Colonic mucosa (tissue), 4 donors: Measurements from ENCODE around the gene PRR5L. TPM values are rescaled to one million over a fixed set of nuclear protein-coding genes. Genes with fewer than 3 reads are reported as not detected.

ENCODE experiments used
- DNase-seq: peaks from one replicate; pipeline ENCODE4 v3.0.0-alpha.2; 2020
- H3K27ac ChIP-seq: fragments of 200-600 bp; one replicate; pipeline ENCODE4 v1.8.0; 2021
- H3K27me3 ChIP-seq: fragments of 200-600 bp; one replicate; pipeline ENCODE4 v1.8.0; 2021
- H3K36me3 ChIP-seq: fragments of 200-600 bp; one replicate; pipeline ENCODE4 v1.8.0; 2021
- H3K4me1 ChIP-seq: fragments of 200-600 bp; one replicate; pipeline ENCODE4 v1.8.0; 2021; ENCODE audit warnings: mild to moderate bottlenecking
- H3K4me3 ChIP-seq: fragments of 200-600 bp; one replicate; pipeline ENCODE4 v1.8.0; 2021
- H3K9ac ChIP-seq, 2 donors: one replicate each; pipeline ENCODE4 v1.7.0; 2013; ENCODE audit warnings: control low read depth in 2 of 2, low read depth in 2 of 2, low read length in 2 of 2
- H3K9me3 ChIP-seq: fragments of 200-600 bp; one replicate; pipeline ENCODE4 v1.8.0; 2021
- intact Hi-C: fragments of 100-400 bp; cut with DNase I; formaldehyde crosslinking; loops from one replicate; pipeline ENCODE4 v1.14.1; 2022
- total RNA-seq, 2 donors: library from RNA; stranded (reverse); fragmentation: NEBNext Ultra II Directional in 1 of 2; extraction: Animal tissue kit (Norgen Biotek cat#: 25700) in 1 of 2; gene quantifications; one replicate each; pipeline ENCODE4 v1.2.1, GENCODE V29; 2021
- TF ChIP-seq, protein P1 (sequence below): fragments of 200-600 bp; IDR thresholded peaks from one replicate; pipeline ENCODE4 v1.8.0; 2022; ENCODE audit warnings: antibody characterized with exemption, mild to moderate bottlenecking
- donor health status: healthy.
- donor health status: DM: no; HTN: no; CAD: no.
- donor health status: DM: no; HTN: no; CAD: no.

PRR5L gene
- total RNA-seq, 2 donors from 2014 or later: 80.9 to 169 TPM

DNA sequence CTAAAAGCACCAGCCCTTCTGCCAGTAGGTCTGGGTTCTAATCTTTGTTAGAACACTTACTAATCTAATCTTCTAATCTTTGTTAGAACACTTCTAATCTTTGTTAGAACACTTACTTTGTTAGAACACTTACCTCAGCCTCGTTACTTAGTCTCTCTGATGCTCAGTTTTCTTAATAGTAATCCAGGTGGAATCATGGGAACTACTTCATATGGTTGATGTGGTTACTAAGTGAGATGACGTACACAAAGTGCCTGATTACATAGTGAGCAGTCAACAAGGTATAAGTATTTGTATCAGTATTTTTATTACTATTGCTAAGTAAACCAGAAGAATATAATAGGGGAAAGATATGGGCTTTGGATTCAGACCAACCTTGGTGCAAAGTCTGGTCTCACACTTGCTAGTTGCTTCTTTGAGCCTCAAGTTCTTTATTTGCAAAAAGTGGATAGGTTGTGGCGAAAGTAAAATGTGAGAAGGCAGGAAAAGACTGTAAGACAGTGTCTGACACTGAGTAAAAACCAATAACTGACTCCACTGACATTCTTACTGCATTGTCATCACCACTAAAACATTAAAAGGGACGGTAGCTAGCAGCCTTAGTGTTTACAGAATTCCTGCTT lies 130.2 kb downstream of the PRR5L start:
- Histone ChIP-seq H3K4me1 (no peaks in the 10 kb centered on the region), H3K9me3 (no peaks in the 10 kb centered on the region), H3K4me3 (no peak overlapping the region), H3K27me3 (no peaks in the 10 kb centered on the region), H3K36me3 (no peaks in the 10 kb centered on the region), H3K27ac (no peak overlapping the region), H3K9ac (no peak overlapping the region)
- TF ChIP-seq, protein P1, sequence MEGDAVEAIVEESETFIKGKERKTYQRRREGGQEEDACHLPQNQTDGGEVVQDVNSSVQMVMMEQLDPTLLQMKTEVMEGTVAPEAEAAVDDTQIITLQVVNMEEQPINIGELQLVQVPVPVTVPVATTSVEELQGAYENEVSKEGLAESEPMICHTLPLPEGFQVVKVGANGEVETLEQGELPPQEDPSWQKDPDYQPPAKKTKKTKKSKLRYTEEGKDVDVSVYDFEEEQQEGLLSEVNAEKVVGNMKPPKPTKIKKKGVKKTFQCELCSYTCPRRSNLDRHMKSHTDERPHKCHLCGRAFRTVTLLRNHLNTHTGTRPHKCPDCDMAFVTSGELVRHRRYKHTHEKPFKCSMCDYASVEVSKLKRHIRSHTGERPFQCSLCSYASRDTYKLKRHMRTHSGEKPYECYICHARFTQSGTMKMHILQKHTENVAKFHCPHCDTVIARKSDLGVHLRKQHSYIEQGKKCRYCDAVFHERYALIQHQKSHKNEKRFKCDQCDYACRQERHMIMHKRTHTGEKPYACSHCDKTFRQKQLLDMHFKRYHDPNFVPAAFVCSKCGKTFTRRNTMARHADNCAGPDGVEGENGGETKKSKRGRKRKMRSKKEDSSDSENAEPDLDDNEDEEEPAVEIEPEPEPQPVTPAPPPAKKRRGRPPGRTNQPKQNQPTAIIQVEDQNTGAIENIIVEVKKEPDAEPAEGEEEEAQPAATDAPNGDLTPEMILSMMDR: no peak
- no peak for DNase-seq
- intact Hi-C loops: no loop called here

GRCh38 chr11:36427079-36427478 lies 131.0 kb downstream of the PRR5L start:
- no peaks in the 10 kb centered on the region for H3K27me3 ChIP-seq
- TF ChIP-seq, protein P1: no peak
- no peak for DNase-seq
- no peak overlapping the region for H3K27ac ChIP-seq
- no peak overlapping the region for H3K4me3 ChIP-seq
- H3K9ac ChIP-seq: no peak overlapping the region
- no peaks in the 10 kb centered on the region for H3K36me3 ChIP-seq
- no peaks in the 10 kb centered on the region for H3K4me1 ChIP-seq
- H3K9me3 ChIP-seq: no peaks in the 10 kb centered on the region
- intact Hi-C loops: no loop called here

GRCh38 chr11:36427876-36428275 lies 131.8 kb downstream of the PRR5L start:
- Histone ChIP-seq H3K4me3 (no peak overlapping the region), H3K36me3 (no peaks in the 10 kb centered on the region), H3K9me3 (no peaks in the 10 kb centered on the region), H3K27ac (no peak overlapping the region), H3K4me1 (no peaks in the 10 kb centered on the region), H3K9ac (no peak overlapping the region), H3K27me3 (no peaks in the 10 kb centered on the region)
- intact Hi-C loops: no loop called here
- TF ChIP-seq, protein P1: no peak
- no peak for DNase-seq

DNA sequence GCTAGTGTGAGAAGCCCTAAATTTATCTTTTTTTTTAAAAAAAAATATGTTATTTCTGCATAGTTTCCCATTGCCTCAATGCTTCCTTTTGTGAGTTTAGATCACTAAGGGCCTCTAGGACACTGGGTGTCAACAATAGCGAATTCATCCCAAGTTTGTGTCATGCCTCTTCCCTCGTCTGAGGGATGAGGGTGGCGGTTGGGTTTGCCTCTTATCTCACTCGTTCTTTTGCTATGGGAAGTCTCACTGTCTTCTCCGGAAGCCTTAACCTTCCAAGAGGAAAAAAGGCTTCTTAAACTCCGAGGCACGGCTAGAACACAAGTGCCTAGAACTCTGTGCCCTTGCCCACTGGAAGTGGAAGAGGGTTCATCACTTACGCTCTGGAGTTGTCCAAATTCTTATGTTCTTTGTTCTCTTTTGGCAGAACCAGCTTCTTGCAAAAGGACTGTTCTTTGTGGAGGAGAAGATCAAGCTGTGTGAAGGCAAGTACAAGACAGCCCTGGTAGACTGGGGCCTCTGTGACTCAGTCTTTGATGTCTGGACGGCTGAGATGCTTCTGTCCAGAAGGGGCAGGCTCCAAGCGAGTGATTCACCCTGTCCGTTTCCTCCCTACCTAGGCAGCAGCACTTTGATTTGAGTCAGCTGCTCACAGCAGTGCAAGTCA lies 135.5 kb downstream of the PRR5L start:
- Histone ChIP-seq H3K9me3 (no peaks in the 10 kb centered on the region), H3K36me3 (peaks cover 5% of the 10 kb centered on the region), H3K4me3 (no peak overlapping the region), H3K27ac (no peak overlapping the region), H3K4me1 (no peaks in the 10 kb centered on the region), H3K27me3 (no peaks in the 10 kb centered on the region), H3K9ac (no peak overlapping the region)
- no peak for DNase-seq
- TF ChIP-seq, protein P1: no peak
- intact Hi-C loops: no loop called here

DNA sequence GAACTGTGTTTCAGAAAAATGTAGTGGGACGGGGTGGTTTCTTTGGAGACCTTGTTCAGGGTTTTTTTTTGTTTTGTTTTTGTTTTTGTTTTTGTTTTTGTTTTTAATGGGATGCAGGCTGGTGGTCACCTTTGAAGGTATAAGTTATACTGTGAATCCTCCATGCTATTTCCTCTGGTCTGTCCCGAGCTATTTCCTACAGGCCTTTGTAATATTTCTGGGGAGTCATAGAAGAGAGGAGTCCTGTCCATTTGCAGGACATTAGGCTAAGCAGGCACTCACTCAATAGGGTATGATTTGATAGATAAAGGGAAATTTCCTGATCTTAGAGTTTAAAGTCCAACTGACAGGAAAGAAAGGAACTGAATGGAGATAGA lies 136.0 kb downstream of the PRR5L start:
- TF ChIP-seq, protein P1: no peak
- intact Hi-C loops: no loop called here
- no peaks in the 10 kb centered on the region for H3K4me1 ChIP-seq
- no peak overlapping the region for H3K4me3 ChIP-seq
- H3K27ac ChIP-seq: no peak overlapping the region
- no peaks in the 10 kb centered on the region for H3K9me3 ChIP-seq
- no peak overlapping the region for H3K9ac ChIP-seq
- H3K27me3 ChIP-seq: no peaks in the 10 kb centered on the region
- DNase-seq: no peak
- H3K36me3 ChIP-seq: peaks cover 7% of the 10 kb centered on the region
